ENCODE measurements around the gene PODN.

- TF ChIP-seq POLR2A (IDR thresholded peaks at IDR 0.05), result no peak
- TF ChIP-seq, protein P1, sequence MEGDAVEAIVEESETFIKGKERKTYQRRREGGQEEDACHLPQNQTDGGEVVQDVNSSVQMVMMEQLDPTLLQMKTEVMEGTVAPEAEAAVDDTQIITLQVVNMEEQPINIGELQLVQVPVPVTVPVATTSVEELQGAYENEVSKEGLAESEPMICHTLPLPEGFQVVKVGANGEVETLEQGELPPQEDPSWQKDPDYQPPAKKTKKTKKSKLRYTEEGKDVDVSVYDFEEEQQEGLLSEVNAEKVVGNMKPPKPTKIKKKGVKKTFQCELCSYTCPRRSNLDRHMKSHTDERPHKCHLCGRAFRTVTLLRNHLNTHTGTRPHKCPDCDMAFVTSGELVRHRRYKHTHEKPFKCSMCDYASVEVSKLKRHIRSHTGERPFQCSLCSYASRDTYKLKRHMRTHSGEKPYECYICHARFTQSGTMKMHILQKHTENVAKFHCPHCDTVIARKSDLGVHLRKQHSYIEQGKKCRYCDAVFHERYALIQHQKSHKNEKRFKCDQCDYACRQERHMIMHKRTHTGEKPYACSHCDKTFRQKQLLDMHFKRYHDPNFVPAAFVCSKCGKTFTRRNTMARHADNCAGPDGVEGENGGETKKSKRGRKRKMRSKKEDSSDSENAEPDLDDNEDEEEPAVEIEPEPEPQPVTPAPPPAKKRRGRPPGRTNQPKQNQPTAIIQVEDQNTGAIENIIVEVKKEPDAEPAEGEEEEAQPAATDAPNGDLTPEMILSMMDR (IDR thresholded peaks at IDR 0.05), result no peak
These were observed 12.9 kb upstream of the PODN start for GRCh38 chr1:53048960-53049573.
